IPS-20b (cell line): ENCODE data around the gene HTR3A.

Source experiments
- H3K27ac ChIP-seq: one replicate; pipeline ENCODE4 v1.5.1; 2013; ENCODE audit warnings: low read length
- H3K27me3 ChIP-seq: 2 replicates; pipeline ENCODE4 v1.6.1; 2013; ENCODE audit warnings: mild to moderate bottlenecking, low read length, inconsistent platforms; ENCODE audit not compliant: insufficient read depth
- H3K36me3 ChIP-seq: 2 replicates; pipeline ENCODE4 v1.6.1; 2013; ENCODE audit warnings: low read depth, mild to moderate bottlenecking, inconsistent platforms, low read length, moderate library complexity; ENCODE audit not compliant: insufficient read depth
- H3K4me1 ChIP-seq: 2 replicates; pipeline ENCODE4 v1.6.1; 2013; ENCODE audit warnings: mild to moderate bottlenecking, control low read depth, inconsistent platforms, low read length, moderate library complexity; ENCODE audit not compliant: insufficient read depth
- H3K4me3 ChIP-seq: 2 replicates; pipeline ENCODE4 v1.5.1; 2013; ENCODE audit warnings: mild to moderate bottlenecking, low read length, inconsistent platforms
- H3K9ac ChIP-seq: 2 replicates; pipeline ENCODE4 v1.6.1; 2013; ENCODE audit warnings: low read depth, mild to moderate bottlenecking, inconsistent platforms, low read length, moderate library complexity
- H3K9me3 ChIP-seq: 2 replicates; pipeline ENCODE4 v1.6.1; 2013; ENCODE audit warnings: mild to moderate bottlenecking, low read depth, low read length, inconsistent platforms; ENCODE audit not compliant: insufficient read depth

The HTR3A gene

DNA sequence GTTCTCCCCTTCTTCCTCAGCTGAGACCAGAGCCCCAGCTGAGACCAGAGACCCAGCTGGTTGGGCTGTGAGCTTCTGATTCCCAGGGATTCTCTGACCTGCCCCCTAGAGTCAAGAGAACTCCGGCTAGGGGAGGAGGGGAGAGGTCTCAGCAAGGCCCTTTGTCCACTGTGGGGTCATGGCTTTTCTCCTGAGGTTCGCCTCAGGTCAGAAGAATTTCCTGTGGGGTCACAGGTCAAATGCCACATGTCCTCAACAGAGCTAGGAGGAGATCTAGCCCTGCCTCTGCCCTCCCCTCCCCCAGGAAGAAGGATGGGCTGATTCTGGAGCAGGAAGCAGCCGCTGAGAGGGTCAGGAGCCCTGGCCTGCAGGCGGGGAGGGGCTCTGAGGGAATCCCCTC lies 23.7 kb downstream of the HTR3A start:
- H3K9me3 ChIP-seq, result no peaks in the 10 kb centered on the region
- no peaks in the 10 kb centered on the region for H3K4me1 ChIP-seq

DNA sequence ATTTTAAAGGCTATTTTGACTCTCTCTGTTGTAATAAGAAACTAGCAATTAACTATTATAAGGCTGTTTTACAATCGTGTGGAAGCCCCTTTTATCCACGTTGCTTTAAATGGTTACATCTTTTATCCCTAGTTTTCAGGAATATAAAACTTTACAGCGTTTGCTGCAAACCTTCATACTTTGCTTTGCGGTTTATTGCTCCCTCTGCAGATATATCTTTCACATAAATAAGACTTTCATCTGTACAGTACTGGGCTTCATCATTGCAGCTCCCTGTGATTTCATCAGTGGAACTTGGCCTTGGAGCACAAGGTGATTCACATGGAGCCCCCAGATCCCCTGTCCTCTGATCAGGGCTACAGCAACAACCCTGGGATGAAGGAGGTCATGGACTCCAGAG lies 25.6 kb downstream of the HTR3A start:
- Histone ChIP-seq H3K9me3 (no peaks in the 10 kb centered on the region), H3K4me1 (no peaks in the 10 kb centered on the region), H3K36me3 (no peaks in the 10 kb centered on the region), H3K27me3 (no peaks in the 10 kb centered on the region), H3K4me3 (no peak overlapping the region), H3K27ac (no peak overlapping the region), H3K9ac (no peak overlapping the region)

More for the DNA sequence above, 23.7 kb downstream of the HTR3A start:
- Histone ChIP-seq H3K9ac (no peak overlapping the region), H3K27ac (no peak overlapping the region), H3K36me3 (no peaks in the 10 kb centered on the region), H3K4me3 (no peak overlapping the region), H3K27me3 (no peaks in the 10 kb centered on the region)

DNA sequence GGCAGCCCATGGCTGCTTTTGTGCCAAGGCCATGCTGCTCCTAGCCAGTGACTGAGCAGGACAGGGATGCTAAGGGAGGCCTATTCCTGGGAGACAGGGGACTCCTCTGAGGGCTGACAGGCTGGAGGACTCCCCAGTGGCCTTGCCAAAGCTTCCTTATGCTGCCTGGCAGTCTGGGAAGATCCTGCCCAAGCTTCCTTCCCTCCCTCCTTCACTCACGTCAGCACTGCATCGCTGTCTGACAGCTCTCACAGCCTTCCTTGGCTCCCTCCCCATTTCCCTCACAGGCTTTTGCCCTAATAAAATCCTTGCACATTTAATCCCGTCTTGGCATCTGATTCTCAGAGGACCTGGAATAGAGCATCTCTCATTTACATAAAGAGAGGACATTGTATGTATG lies 26.5 kb downstream of the HTR3A start:
- H3K9ac ChIP-seq, result no peak overlapping the region
- no peaks in the 10 kb centered on the region for H3K9me3 ChIP-seq
- H3K4me1 ChIP-seq, result no peaks in the 10 kb centered on the region
- H3K27me3 ChIP-seq, result no peaks in the 10 kb centered on the region
- H3K36me3 ChIP-seq, result no peaks in the 10 kb centered on the region
- H3K4me3 ChIP-seq, result no peak overlapping the region
- no peak overlapping the region for H3K27ac ChIP-seq

DNA sequence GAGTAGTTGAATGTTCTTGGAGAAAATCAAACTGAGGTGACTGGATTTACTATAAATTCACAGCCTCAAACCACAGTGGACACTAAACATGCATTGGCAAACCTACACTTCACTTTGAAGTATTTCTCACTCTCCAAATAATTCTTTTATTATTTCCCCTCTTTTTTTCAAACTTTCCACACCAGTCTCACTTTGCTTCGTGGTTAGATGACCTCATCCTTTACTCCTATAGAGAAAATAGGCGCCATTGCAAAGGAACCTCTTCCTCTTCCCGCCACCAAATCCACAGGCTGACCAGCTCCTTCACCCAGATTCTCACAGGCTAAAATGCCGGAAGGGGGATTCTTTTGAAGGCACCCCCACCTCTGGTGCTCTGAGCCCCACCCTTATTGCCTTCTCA lies 33.4 kb downstream of the HTR3A start:
- H3K4me3 ChIP-seq, result no peak overlapping the region
- H3K9ac ChIP-seq, result no peak overlapping the region
- no peak overlapping the region for H3K27ac ChIP-seq
- no peaks in the 10 kb centered on the region for H3K27me3 ChIP-seq
- no peaks in the 10 kb centered on the region for H3K9me3 ChIP-seq
- H3K4me1 ChIP-seq, result no peaks in the 10 kb centered on the region
- H3K36me3 ChIP-seq, result no peaks in the 10 kb centered on the region

DNA sequence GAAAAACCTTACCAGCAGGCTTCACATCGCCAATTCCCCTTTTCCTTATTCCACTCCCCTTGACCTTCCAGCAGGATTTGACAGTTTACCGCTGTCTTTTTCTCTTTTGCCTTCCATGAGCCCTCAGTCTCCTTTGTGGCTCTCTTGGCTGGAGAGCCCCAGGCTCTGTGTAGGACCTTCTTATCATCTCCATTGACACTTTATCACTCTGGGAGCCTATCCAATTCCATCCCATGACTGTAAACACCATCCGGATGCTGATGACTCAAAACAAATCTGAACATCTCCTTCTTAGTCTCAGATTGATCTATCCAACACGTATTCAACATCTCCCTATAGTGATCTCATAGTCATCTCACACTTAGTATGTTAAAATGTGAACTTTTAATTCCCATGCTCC lies 36.0 kb downstream of the HTR3A start:
- Histone ChIP-seq H3K9ac (no peak overlapping the region), H3K4me1 (no peaks in the 10 kb centered on the region), H3K27ac (no peak overlapping the region), H3K9me3 (no peaks in the 10 kb centered on the region), H3K36me3 (no peaks in the 10 kb centered on the region), H3K4me3 (no peak overlapping the region), H3K27me3 (no peaks in the 10 kb centered on the region)

DNA sequence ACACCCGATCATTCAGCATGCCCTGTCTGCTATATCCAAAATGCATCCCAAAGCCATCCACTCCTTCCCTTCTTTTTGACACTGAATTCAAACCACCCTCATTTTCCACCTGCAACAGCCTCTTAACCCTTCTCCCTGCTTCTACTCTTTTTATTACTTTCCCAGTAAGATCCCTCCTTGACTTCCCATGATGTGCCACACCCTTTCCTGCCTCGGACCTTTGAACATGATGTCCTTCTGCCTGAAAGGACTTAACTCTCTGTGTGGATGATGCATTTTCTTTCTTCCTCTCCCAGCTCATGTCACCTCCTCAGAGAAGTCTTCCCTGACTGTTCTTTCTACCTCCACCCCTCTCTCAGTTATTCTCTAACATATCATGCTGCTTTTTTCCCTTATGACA lies 36.5 kb downstream of the HTR3A start:
- no peaks in the 10 kb centered on the region for H3K9me3 ChIP-seq
- H3K9ac ChIP-seq, result no peak overlapping the region
- H3K36me3 ChIP-seq, result no peaks in the 10 kb centered on the region
- no peak overlapping the region for H3K27ac ChIP-seq
- H3K4me3 ChIP-seq, result no peak overlapping the region
- H3K4me1 ChIP-seq, result no peaks in the 10 kb centered on the region
- H3K27me3 ChIP-seq, result no peaks in the 10 kb centered on the region

DNA sequence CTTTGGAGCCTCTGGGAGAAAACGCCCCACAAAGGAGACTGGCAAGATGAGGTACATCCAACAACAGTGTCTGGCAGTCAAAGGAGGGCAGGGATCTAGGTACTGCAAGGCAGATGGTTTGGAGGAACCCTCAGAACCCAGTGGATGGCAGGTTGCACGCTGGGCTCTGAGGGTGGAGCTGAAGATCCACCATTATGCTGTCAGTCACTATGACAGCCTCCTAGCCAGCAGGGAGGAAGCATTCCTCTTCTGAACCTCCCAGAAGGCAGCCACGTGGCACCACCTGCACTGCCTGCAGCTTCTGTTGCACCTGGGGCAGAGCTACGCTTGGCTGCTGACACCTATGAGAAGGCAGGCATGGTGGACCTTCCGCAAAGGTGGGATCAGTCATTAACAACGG lies 40.2 kb downstream of the HTR3A start:
- Histone ChIP-seq H3K4me1 (no peaks in the 10 kb centered on the region), H3K4me3 (no peak overlapping the region), H3K36me3 (no peaks in the 10 kb centered on the region), H3K27me3 (no peaks in the 10 kb centered on the region), H3K9ac (no peak overlapping the region), H3K27ac (no peak overlapping the region), H3K9me3 (no peaks in the 10 kb centered on the region)

DNA sequence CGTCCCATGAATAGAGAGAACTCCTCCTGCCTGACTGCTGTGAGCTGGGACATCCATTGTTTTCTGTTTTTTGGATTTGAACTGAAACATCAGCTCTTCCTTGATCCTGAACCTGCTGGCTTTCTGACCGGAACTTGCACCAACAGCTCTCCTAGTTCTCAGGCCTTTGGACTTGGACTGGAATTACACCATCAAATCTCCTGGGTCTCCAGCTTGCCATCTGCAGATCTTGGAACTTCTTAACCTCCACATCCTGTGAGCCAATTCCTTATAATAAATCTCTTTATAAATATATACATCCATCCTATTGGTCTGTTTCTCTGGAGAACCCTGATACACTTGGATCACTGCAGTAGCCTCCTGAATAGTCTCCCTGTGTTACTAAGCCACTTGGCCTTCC lies 42.1 kb downstream of the HTR3A start:
- no peak overlapping the region for H3K4me3 ChIP-seq
- H3K9ac ChIP-seq, result no peak overlapping the region
- H3K27ac ChIP-seq, result no peak overlapping the region
- H3K27me3 ChIP-seq, result no peaks in the 10 kb centered on the region
- H3K4me1 ChIP-seq, result no peaks in the 10 kb centered on the region
- no peaks in the 10 kb centered on the region for H3K36me3 ChIP-seq
- no peaks in the 10 kb centered on the region for H3K9me3 ChIP-seq

DNA sequence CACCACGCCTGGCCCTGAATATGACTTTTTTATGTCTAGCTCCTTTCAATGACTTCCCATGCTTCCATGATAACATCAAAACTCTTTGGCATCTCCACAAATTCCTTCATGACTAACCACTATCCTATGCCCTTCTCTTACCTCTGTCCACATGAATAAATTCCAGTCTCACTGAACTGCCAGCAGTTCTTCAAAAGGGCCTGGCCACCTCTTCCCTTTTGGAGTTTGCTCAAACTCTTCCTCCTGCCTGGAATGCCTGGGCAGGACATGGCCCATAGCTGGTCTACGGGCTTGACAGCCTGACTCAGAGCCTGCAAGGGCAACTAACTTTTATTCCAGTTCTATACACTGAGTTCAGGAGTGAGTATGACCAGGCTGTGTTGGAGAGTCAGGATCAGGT lies 42.8 kb downstream of the HTR3A start:
- H3K4me1 ChIP-seq, result no peaks in the 10 kb centered on the region
- no peak overlapping the region for H3K9ac ChIP-seq
- no peaks in the 10 kb centered on the region for H3K27me3 ChIP-seq
- H3K27ac ChIP-seq, result no peak overlapping the region
- H3K4me3 ChIP-seq, result no peak overlapping the region
- H3K9me3 ChIP-seq, result no peaks in the 10 kb centered on the region
- H3K36me3 ChIP-seq, result no peaks in the 10 kb centered on the region

DNA sequence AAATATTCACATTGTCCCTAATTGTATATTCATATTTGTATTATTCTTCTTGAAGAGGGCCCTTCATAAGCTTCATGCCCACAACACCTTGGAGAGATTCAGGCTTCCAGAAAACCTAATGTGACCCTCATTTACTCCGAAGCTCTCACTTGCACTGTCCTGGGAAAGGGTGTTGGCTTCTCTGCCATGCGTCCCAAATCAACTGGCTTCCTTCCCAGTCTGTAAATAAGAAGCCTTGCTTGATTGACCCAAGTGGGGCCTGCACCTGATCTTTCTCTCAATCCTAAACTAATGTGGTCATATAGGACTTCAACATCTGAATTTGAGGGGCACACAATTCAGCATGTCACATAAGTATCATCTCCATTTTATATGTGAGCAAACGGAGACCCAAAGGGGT lies 44.1 kb downstream of the HTR3A start:
- Histone ChIP-seq H3K9ac (no peak overlapping the region), H3K27ac (no peak overlapping the region), H3K27me3 (no peaks in the 10 kb centered on the region), H3K4me3 (no peak overlapping the region), H3K36me3 (no peaks in the 10 kb centered on the region), H3K9me3 (no peaks in the 10 kb centered on the region), H3K4me1 (no peaks in the 10 kb centered on the region)

DNA sequence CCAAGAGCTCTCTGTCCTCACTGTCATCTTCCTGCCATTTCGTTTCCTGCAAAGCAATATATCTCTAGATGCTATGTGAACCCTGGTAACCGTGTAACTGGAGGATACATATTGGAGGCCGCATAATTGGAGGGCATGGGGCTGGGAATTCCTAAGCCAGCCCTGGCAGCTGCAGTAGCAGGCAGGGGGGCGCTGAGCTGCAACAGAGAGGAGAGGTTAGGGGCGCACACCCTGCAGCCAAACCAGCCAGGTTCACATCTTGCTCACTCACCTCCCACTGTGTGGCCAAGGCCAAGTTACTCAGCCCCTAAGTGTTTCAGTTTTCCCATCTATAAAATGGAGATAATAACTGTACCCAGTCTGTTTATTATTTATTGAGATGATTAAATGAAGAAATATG lies 44.7 kb downstream of the HTR3A start:
- no peaks in the 10 kb centered on the region for H3K36me3 ChIP-seq

DNA sequence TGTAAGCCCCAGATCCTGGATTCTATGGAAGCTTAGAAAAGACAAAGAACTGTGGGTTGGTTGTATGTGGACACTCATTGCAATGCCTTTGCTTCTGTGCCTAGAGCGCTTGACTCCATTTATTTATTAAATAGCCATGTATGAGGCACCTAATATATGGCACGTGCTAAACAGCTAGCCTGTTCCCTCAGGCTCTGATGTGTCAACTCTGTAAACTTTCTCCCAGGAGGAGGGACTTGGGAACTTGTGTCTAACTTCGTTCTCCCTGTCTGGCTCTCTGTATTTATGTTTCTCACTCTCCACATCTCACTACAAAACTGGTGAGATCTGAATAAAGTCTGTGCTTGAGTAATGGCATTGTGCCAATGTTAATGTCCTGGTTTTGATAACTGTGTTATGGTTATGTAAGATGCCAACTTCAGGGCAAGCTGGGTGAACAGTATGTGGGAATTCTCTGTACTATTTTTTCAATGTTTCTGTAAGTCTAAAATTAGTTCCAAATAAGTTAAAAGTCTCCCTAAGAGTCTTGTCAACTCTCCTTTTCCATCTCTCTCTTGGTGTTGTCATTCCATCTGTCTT lies 50.5 kb downstream of the HTR3A start:
- H3K36me3 ChIP-seq, result no peaks in the 10 kb centered on the region
- no peaks in the 10 kb centered on the region for H3K4me1 ChIP-seq
- H3K27ac ChIP-seq, result no peak overlapping the region
- H3K9me3 ChIP-seq, result no peaks in the 10 kb centered on the region
- H3K4me3 ChIP-seq, result no peak overlapping the region
- no peak overlapping the region for H3K9ac ChIP-seq
- H3K27me3 ChIP-seq, result 0 out of 2 replicates have a peak, but pooled peaks cover 5% of the 10 kb centered on the region

More for the DNA sequence above, 44.7 kb downstream of the HTR3A start:
- Histone ChIP-seq H3K27me3 (no peaks in the 10 kb centered on the region), H3K9ac (no peak overlapping the region), H3K4me3 (no peak overlapping the region), H3K4me1 (no peaks in the 10 kb centered on the region), H3K9me3 (no peaks in the 10 kb centered on the region), H3K27ac (no peak overlapping the region)
